SJSA1 (cell line): ENCODE measurements around the gene EPHB6. TPM values are rescaled to one million over a fixed set of nuclear protein-coding genes. Genes with fewer than 3 reads are reported as not detected.

ENCODE experiments used
- DNase-seq, 2 experiments: peaks; one replicate each; pipeline ENCODE4 v3.0.0-alpha.2; 2015 to 2020; ENCODE audit warnings: low spot score in 2 of 2, low read depth in 1 of 2
- H3K27ac ChIP-seq: fragments of 250-450 bp; sonication (Bioruptor Pico); 2 replicates; pipeline ENCODE4 v1.5.1; 2020; ENCODE audit warnings: mild to moderate bottlenecking, moderate library complexity
- H3K27me3 ChIP-seq: fragments of 250-450 bp; sonication (Bioruptor Pico); replicated peaks from 2 replicates; pipeline ENCODE4 v1.5.1; 2020; ENCODE audit warnings: mild to moderate bottlenecking, moderate library complexity
- H3K36me3 ChIP-seq: fragments of 250-450 bp; sonication (Bioruptor Pico); 2 replicates; pipeline ENCODE4 v1.5.1; 2020; ENCODE audit warnings: mild to moderate bottlenecking
- H3K4me1 ChIP-seq: fragments of 250-450 bp; sonication (Bioruptor Pico); replicated peaks from 2 replicates; pipeline ENCODE4 v1.6.1; 2021; ENCODE audit warnings: mild to moderate bottlenecking
- H3K4me3 ChIP-seq: fragments of 250-450 bp; sonication (Bioruptor Pico); 2 replicates; pipeline ENCODE4 v1.5.1; 2020; ENCODE audit warnings: mild to moderate bottlenecking
- H3K9me3 ChIP-seq: fragments of 250-450 bp; sonication (Bioruptor Pico); replicated peaks from 2 replicates; pipeline ENCODE4 v1.5.1; 2020; ENCODE audit warnings: mild to moderate bottlenecking
- total RNA-seq: library from RNA; depleted of rRNA; stranded (reverse); fragments of >200 nt; shearing (Covaris generic); gene quantifications from 2 replicates; pipeline ENCODE4 v1.2.3, GENCODE V29; 2014; rRNA removed

EPHB6 gene, protein sequence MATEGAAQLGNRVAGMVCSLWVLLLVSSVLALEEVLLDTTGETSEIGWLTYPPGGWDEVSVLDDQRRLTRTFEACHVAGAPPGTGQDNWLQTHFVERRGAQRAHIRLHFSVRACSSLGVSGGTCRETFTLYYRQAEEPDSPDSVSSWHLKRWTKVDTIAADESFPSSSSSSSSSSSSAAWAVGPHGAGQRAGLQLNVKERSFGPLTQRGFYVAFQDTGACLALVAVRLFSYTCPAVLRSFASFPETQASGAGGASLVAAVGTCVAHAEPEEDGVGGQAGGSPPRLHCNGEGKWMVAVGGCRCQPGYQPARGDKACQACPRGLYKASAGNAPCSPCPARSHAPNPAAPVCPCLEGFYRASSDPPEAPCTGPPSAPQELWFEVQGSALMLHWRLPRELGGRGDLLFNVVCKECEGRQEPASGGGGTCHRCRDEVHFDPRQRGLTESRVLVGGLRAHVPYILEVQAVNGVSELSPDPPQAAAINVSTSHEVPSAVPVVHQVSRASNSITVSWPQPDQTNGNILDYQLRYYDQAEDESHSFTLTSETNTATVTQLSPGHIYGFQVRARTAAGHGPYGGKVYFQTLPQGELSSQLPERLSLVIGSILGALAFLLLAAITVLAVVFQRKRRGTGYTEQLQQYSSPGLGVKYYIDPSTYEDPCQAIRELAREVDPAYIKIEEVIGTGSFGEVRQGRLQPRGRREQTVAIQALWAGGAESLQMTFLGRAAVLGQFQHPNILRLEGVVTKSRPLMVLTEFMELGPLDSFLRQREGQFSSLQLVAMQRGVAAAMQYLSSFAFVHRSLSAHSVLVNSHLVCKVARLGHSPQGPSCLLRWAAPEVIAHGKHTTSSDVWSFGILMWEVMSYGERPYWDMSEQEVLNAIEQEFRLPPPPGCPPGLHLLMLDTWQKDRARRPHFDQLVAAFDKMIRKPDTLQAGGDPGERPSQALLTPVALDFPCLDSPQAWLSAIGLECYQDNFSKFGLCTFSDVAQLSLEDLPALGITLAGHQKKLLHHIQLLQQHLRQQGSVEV
- total RNA-seq, result 0.82 TPM in 1 of 2 replicates, not detected in the other

DNA sequence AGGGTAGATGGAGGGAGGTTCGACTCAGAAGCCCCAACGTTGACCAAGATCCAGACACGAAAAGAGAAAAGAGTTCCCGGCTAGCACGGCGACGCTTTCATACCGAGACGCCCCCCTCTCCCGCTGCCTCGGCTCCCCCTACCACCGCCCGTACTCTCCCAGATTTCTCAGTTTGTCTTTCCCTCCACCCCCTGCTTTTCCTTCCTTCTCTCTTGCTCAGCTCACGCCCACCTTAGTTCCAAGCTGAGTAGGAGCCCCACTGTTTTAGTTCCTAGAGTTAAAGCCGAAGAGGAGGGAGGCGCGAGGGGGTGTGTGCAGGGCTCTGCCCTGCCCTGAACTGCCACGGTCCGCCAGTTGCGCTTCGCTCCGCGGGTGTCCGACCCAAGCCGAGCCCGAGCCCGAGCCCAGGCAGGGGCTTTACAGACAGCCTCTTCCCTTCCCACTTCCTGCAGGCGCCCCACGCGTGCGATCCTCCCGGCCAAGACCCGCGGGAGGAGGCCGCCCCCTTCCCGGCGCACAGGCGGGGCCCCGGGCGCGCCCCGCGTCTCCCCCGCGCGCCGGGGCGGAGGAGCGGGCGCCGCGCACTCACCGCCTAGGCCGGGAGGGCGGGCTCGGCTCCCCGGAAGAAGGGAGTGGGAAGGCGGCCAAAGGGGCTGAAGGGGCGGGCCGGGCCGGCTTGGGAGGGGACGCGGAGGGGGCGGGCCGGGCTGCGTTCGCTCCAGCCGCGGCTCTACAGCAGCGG is at the start of gene EPHB6:
TSS of gene EPHB6 (plus strand) at position 705 of the 742 bp plus-strand sequence. CDS start 8,152 bp downstream, outside the sequence.
- Histone ChIP-seq H3K4me1 (peaks cover 7% of the 10 kb centered on the region), H3K4me3 (peak within 1 kb of the TSS; percentile 57), H3K27ac (no peak within 1 kb of the TSS), H3K27me3 (peaks cover 32% of the 10 kb centered on the region), H3K9me3 (no peaks in the 10 kb centered on the region), H3K36me3 (no peaks in the 10 kb centered on the region)
- DNase-seq, result peak in 1 of 2 experiments; percentile 45

DNA sequence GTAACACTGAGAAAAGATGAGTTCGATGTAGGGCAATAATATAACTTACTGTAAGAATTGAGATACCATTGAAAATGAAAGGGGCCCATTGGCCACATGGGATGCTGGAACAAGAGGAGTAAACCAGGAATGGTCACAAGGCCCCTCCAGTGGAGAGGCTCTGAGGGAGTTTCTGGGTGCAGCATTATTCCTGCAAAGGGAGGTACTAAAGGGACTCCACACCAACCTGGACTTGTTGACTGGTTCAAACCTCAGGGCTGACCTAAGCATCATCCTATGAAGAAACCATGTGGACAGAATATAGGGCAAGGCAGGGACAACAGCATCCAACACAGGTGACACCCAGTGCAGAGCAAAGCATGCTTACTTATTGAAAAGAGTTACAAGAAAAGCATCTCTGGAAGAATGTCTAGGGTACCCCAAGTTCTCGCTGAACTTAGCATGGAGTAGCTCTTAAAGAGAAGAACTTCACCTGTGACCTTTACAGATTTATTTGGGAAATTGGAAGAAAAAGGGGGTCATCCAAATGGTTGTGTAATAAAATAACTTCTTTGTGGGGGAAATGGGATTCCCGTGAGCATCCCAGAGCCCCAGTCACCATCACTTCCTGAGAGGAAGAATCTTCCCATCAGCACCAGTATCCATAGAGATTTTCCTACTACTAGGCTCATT is 49.4 kb upstream of the EPHB6 start:
- Histone ChIP-seq H3K9me3 (no peaks in the 10 kb centered on the region), H3K4me3 (no peak overlapping the region), H3K36me3 (no peaks in the 10 kb centered on the region), H3K4me1 (no peaks in the 10 kb centered on the region), H3K27me3 (peaks cover 10% of the 10 kb centered on the region), H3K27ac (no peak overlapping the region)
- DNase-seq, result no peak

DNA sequence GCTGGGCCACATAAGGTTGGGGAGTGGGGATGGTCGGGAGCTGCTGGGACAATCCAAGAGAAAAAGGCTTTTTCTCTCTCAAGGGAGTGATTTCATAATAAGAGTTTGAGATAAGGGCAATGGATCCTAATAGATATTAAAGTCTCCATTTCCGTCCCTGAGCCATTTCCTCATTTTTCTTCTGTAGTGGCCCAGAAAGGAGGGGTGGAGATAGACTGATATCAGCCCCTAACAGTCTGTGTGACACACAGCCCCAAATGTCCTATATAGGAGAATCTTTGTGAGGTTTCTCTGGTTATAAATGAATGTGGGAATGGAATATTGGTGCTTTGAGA is 48.9 kb upstream of the EPHB6 start:
- Histone ChIP-seq H3K4me1 (no peaks in the 10 kb centered on the region), H3K9me3 (no peaks in the 10 kb centered on the region), H3K36me3 (no peaks in the 10 kb centered on the region), H3K27me3 (peaks cover 7% of the 10 kb centered on the region; the same call in 1 of the 2 replicates), H3K4me3 (no peak overlapping the region), H3K27ac (no peak overlapping the region)
- no peak for DNase-seq

DNA sequence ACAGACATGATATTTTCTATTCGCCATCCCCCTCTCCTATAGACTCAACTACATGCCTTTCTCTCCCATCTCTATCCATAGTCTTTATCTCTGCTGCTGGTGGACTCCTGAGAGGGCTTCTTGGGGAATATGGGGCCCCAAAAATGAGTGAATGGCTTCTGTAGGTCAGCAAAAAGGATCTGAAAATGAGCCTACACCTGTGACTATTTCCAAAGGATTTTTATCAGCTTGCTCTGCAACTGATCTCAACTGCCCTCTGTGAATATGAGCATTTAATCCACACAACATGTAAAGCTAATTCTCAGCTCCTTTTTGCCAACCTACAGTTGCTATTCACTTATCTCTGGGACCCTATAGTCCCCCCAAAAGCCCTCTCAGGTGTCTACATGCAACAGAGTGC is 47.9 kb upstream of the EPHB6 start:
- no peaks in the 10 kb centered on the region for H3K36me3 ChIP-seq
- H3K27me3 ChIP-seq, result peaks cover 7% of the 10 kb centered on the region; the same call in 1 of the 2 replicates
- no peak for DNase-seq
- no peak overlapping the region for H3K27ac ChIP-seq
- H3K4me3 ChIP-seq, result no peak overlapping the region
- no peaks in the 10 kb centered on the region for H3K9me3 ChIP-seq
- H3K4me1 ChIP-seq, result no peaks in the 10 kb centered on the region

DNA sequence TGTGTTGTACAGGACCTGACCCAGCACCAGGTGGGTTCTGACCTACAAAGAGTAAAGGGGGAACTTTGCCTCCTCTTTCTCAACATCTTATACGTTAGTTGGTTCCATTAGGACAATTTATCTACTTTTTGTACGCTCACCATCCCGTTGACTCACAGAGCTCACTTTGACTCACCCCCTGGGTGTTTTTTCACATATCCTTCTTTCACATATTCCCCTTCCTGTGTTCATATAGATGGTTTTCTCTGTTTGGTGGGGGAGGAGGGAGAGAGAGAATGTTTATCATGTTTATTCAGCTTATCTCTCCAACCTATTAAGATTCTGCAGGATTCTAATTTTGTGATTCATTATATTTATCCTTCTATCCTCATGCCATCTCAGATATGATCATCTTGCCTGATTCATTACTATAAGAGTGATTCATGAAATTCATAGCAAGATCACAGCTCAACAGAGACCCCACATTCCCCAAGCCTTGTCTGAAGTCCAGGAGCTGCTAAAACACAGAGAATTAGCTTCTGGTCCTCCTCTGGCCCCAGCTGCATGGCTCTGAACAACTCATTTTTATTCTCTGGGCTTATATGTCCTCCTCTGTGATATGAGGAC is 46.9 kb upstream of the EPHB6 start:
- no peaks in the 10 kb centered on the region for H3K9me3 ChIP-seq
- H3K4me1 ChIP-seq, result no peaks in the 10 kb centered on the region
- no peak overlapping the region for H3K27ac ChIP-seq
- no peak for DNase-seq
- no peaks in the 10 kb centered on the region for H3K36me3 ChIP-seq
- no peak overlapping the region for H3K4me3 ChIP-seq
- peaks cover 7% of the 10 kb centered on the region; the same call in 1 of the 2 replicates for H3K27me3 ChIP-seq

DNA sequence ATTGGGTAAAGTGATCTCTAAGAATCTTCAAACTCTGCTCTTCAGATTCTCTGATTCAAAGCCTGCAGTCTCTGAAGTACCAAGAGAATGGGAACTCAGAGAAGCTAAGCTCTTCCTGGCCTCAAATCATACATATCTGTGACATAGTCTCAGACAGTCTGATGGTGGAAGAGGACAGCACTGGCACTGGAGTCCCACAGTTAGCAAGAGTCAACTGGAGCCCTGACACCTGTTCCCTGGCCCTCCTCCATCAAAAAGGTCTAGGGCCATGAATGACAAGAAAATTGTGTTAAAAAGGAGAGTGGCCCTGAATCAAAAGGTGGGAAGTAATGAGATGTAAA is 46.4 kb upstream of the EPHB6 start:
- no peak overlapping the region for H3K4me3 ChIP-seq
- no peaks in the 10 kb centered on the region for H3K36me3 ChIP-seq
- H3K27me3 ChIP-seq, result peaks cover 7% of the 10 kb centered on the region; the same call in 1 of the 2 replicates
- no peak for DNase-seq
- H3K27ac ChIP-seq, result no peak overlapping the region
- H3K4me1 ChIP-seq, result no peaks in the 10 kb centered on the region
- no peaks in the 10 kb centered on the region for H3K9me3 ChIP-seq

DNA sequence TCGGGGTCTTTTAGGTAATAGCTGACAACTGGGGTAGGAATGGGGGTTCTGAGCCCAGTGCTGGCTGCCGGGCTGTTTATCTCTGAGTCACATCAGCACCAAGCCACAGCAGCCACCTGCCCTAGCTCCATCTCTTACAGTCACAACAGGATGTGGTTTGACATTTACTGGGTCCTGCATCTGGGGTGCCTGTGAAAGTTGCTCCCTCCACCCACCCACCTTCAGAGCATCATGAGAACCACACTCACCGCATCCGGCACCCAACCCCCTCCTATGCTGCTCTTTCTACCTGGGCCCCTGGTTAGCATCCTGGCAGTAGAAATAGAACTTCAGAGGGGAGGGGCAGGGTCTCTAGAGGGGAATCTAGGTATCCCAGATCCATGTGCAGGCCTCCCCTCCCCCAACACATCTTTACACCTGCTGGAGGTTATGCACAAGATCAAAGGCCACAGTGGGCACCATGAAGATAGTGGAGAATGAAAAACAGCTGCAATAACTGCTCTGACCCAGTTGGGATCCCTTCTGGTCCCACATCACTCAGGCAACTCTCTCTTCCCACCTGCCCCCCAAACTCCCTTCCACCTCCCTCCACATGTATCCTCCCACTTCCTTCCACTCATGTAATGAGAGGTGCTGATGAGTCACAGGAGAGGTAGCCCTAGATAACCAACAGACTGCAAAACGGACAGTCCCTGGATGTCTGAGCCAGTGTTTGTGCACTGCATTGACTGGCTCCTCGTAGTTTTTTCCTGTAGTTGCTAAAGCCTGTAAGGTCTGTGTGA is 45.9 kb upstream of the EPHB6 start:
- Histone ChIP-seq H3K4me1 (no peaks in the 10 kb centered on the region), H3K27me3 (peaks cover 7% of the 10 kb centered on the region; the same call in 1 of the 2 replicates), H3K36me3 (no peaks in the 10 kb centered on the region), H3K9me3 (no peaks in the 10 kb centered on the region), H3K27ac (no peak overlapping the region), H3K4me3 (no peak overlapping the region)
- DNase-seq, result no peak

DNA sequence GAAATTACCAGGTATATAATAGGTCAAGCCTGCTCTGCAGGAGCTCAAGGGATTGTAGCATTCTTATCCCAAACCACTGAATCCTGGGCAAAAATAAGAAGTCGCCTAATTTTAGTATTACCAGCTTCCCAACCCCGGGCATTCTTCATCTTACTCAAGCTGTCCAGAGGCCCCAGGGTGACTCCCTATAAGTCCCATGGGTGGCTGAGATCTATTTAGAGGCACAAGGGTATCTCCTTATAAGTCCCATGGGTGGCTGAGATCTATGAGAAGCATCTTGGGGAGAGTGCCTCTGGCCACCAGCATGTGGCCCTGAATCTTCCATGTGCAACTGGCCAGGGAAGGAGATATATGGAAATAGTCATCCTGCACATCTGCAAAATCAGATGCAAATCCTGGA is 45.2 kb upstream of the EPHB6 start:
- Histone ChIP-seq H3K27ac (no peak overlapping the region), H3K36me3 (no peaks in the 10 kb centered on the region), H3K27me3 (peaks cover 7% of the 10 kb centered on the region; the same call in 1 of the 2 replicates), H3K9me3 (no peaks in the 10 kb centered on the region), H3K4me1 (no peaks in the 10 kb centered on the region), H3K4me3 (no peak overlapping the region)
- DNase-seq, result no peak

DNA sequence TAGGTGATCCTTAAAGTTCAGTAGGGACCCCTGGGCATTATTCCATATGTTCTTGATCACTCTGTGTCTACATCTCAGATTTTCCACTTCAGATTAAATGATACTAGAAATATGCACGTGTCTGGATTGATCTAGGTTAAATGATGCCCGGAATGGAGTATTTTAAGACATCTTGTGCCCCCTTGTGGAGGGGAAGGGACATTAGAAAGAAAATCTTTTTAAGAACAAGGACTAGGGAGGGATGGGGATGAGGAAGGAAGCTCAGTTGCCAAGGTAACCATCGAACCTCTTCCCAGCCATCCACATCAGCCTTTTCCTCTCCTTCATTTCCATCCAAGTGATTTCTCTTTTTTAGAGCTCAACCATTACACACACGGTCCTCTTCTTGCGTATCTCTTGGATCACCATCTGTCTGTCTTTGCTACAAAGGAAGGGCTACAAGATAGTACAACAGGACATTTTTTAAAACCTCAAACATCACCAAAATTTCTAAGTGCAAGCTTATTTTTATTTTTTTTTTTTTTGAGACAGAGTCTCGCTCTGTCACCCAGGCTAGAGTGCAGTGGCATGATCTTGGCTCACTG is 43.6 kb upstream of the EPHB6 start:
- H3K27ac ChIP-seq, result no peak overlapping the region
- no peaks in the 10 kb centered on the region for H3K36me3 ChIP-seq
- DNase-seq, result peak in 1 of 2 experiments; percentile 39
- peaks cover 12% of the 10 kb centered on the region; the same call in 1 of the 2 replicates for H3K27me3 ChIP-seq
- no peaks in the 10 kb centered on the region for H3K9me3 ChIP-seq
- no peaks in the 10 kb centered on the region for H3K4me1 ChIP-seq
- no peak overlapping the region for H3K4me3 ChIP-seq

DNA sequence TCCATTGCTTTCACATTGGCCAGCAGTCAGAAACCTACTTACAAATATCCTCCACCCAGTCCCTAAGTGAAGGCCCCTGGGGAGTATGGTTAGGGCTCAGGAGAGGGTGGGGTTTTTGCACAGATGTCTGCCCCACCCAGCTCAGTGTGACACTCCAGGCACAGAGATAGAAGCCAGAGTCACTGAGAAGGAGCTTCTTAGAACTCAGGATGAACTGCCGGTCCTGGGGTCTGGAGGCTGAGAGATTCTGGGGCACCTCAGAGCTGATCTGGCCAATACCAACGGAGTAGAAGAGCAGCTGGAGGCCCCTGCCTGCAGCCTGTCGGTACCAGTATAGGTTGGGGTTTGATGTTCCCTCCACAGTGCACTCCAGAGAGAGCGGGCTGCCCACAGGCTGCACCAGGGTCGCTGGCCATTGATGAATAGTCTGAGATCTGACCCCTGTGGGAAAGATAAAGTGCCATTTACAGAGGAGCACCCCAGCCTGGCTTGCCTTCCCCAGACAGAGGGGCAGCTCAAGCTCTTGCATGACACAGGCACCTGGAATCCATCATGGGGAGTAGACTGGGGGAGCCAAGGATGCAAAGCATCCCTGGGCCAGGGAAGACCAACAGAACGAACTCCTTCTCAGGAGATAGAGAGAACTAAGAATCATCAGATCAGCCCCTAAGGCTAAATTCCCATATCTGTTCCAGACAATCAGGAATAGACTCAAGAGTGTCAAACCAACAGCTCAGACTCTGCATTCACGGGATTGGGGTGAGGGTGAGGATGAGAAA is 42.2 kb upstream of the EPHB6 start:
- Histone ChIP-seq H3K4me1 (no peaks in the 10 kb centered on the region), H3K36me3 (no peaks in the 10 kb centered on the region), H3K4me3 (no peak overlapping the region), H3K27me3 (peaks cover 17% of the 10 kb centered on the region; the same call in 1 of the 2 replicates), H3K9me3 (no peaks in the 10 kb centered on the region), H3K27ac (no peak overlapping the region)
- no peak for DNase-seq

DNA sequence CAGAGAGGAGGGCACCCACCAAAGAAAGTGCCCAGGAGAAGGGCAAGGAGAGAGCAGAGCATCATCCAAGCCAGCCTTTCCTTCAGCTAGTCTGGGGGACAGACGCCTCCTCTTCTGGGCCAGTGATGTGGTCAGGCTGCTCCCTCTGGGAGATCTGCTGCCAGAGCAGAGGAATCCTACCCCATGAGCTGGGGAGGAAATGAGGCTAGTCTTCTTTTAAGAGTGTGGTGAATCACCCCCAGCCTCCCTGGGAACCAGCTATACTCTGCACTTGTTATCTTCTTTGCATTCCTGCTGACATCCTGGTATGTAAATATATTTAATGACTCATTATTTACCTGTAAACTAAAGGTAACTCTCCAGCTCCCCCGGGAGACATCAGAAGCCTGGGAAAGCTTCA is 41.6 kb upstream of the EPHB6 start:
- DNase-seq, result no peak

More for the DNA sequence above, 41.6 kb upstream of the EPHB6 start:
- Histone ChIP-seq H3K4me3 (no peak overlapping the region), H3K4me1 (no peaks in the 10 kb centered on the region), H3K27me3 (peaks cover 18% of the 10 kb centered on the region; the same call in 1 of the 2 replicates), H3K36me3 (no peaks in the 10 kb centered on the region), H3K9me3 (no peaks in the 10 kb centered on the region), H3K27ac (no peak overlapping the region)
